Hematopoietic multipotent progenitor cell treated with erythropoietin and hydrocortisone succinate and interleukin-3 and kit ligand, for 15 days (in vitro differentiated cells): ENCODE results near the gene TMEM240.
"Not testable (repeated sequence)": the region's sequence is repeated elsewhere in the genome, so short reads cannot be mapped to it uniquely, and the experiment has no call there.

ENCODE experiments used
- DNase-seq: peaks from one replicate; pipeline ENCODE4 v3.0.0-alpha.2; 2015; ENCODE audit warnings: low spot score

TMEM240 gene

GRCh38 chr1:1557688-1558087, 17.3 kb upstream of the TMEM240 start:
- DNase-seq, result not testable (repeated sequence)

GRCh38 chr1:1556961-1557360, 16.5 kb upstream of the TMEM240 start:
- DNase-seq, result not testable (repeated sequence)

- DNase-seq, result no peak
Measured at GRCh38 chr1:1556505-1556904, 16.1 kb upstream of the TMEM240 start.

GRCh38 chr1:1554926-1555915, 14.8 kb upstream of the TMEM240 start:
- DNase-seq, result no peak

GRCh38 chr1:1554550-1554925, 14.1 kb upstream of the TMEM240 start:
- no peak for DNase-seq

- no peak for DNase-seq
Measured at GRCh38 chr1:1553821-1554494, 13.5 kb upstream of the TMEM240 start.

GRCh38 chr1:1552263-1552639, 11.8 kb upstream of the TMEM240 start:
- DNase-seq, result no peak

- DNase-seq, result no peak
Measured at GRCh38 chr1:1551524-1552262, 11.3 kb upstream of the TMEM240 start.

- DNase-seq, result no peak
Measured at GRCh38 chr1:1550591-1551432, 10.4 kb upstream of the TMEM240 start.

- no peak for DNase-seq
Measured at GRCh38 chr1:1550087-1550486, 9.7 kb upstream of the TMEM240 start.

GRCh38 chr1:1548591-1548990, 8.2 kb upstream of the TMEM240 start:
- DNase-seq, result no peak

GRCh38 chr1:1547476-1547875, 7.1 kb upstream of the TMEM240 start:
- DNase-seq, result no peak

- no peak for DNase-seq
Measured at GRCh38 chr1:1547011-1547410, 6.6 kb upstream of the TMEM240 start.

GRCh38 chr1:1545946-1546737, 5.7 kb upstream of the TMEM240 start:
- no peak for DNase-seq

GRCh38 chr1:1544544-1544943, 4.1 kb upstream of the TMEM240 start:
- no peak for DNase-seq

GRCh38 chr1:1543706-1544099, 3.3 kb upstream of the TMEM240 start:
- no peak for DNase-seq

- DNase-seq, result no peak
Measured at GRCh38 chr1:1542766-1543705, 2.6 kb upstream of the TMEM240 start.

- no peak for DNase-seq
Measured at GRCh38 chr1:1541956-1542765, 1.7 kb upstream of the TMEM240 start.
